MCF 10A (cell line): Measurements from ENCODE around the gene ZBTB7C. TPM values are rescaled to one million over a fixed set of nuclear protein-coding genes. Genes with fewer than 3 reads are reported as not detected.

Experiments
- BruUV-seq: library from RNA; stranded (reverse); fragments of 400-500 nt; replicated peaks from 2 replicates; lab custom pipeline; 2021; lab: Mats Ljungman, UMichigan
- CTCF ChIA-PET: fragments of 300-600 bp; sonication (Branson Sonifier 250); formaldehyde crosslinking; extraction: SDS; loops from one replicate; lab custom pipeline; 2021; ENCODE audit warnings: antibody characterized with exemption, inconsistent platforms; lab: Yijun Ruan, JAX
- POLR2A ChIA-PET: fragments of 300-600, 350-650 bp; sonication (Branson Sonifier 250); formaldehyde crosslinking; extraction: SDS; loops from one replicate; lab custom pipeline; 2020; ENCODE audit warnings: antibody characterized with exemption, inconsistent platforms; lab: Yijun Ruan, JAX
- DNase-seq: peaks from one replicate; pipeline ENCODE4 v3.0.0-alpha.2; 2018; ENCODE audit not compliant: unreplicated experiment
- H3K27ac Mint-ChIP-seq: one replicate; pipeline ENCODE4 v1.8.0; 2022; ENCODE audit warnings: mild to moderate bottlenecking, low read depth, mixed read lengths; ENCODE audit not compliant: unreplicated experiment
- H3K27me3 Mint-ChIP-seq: one replicate; pipeline ENCODE4 v1.8.0; 2022; ENCODE audit warnings: mixed read lengths; ENCODE audit not compliant: insufficient read depth, unreplicated experiment
- H3K36me3 Mint-ChIP-seq: one replicate; pipeline ENCODE4 v1.8.0; 2022; ENCODE audit warnings: mild to moderate bottlenecking, moderate library complexity, mixed read lengths; ENCODE audit not compliant: insufficient read depth, unreplicated experiment
- H3K4me1 Mint-ChIP-seq: one replicate; pipeline ENCODE4 v1.8.0; 2022; ENCODE audit warnings: mixed read lengths; ENCODE audit not compliant: insufficient read depth, unreplicated experiment
- H3K4me3 Mint-ChIP-seq: one replicate; pipeline ENCODE4 v1.8.0; 2022; ENCODE audit warnings: mild to moderate bottlenecking, moderate library complexity, mixed read lengths; ENCODE audit not compliant: unreplicated experiment
- H3K9me3 Mint-ChIP-seq: one replicate; pipeline ENCODE4 v1.8.0; 2022; ENCODE audit warnings: mixed read lengths; ENCODE audit not compliant: unreplicated experiment
- intact Hi-C: fragments of 100-400 bp; cut with micrococcal nuclease; formaldehyde crosslinking; loops from 2 replicates; pipeline ENCODE4 v1.14.1; 2022
- total RNA-seq: library from RNA; stranded (reverse); gene quantifications from 2 replicates; pipeline ENCODE4 v1.2.3, GENCODE V29; 2022
- TF ChIP-seq, protein P1 (sequence below): fragments of 200-600 bp; IDR thresholded peaks from one replicate; pipeline ENCODE4 v1.8.0; 2022; ENCODE audit warnings: antibody characterized with exemption, mild to moderate bottlenecking; ENCODE audit not compliant: unreplicated experiment

Gene ZBTB7C
- total RNA-seq, 1 experiment from 2014 or later = 0.42 TPM

GRCh38 chr18:48119204-48119603 is 290.0 kb downstream of the ZBTB7C start:
- Mint-ChIP-seq H3K36me3 (no peaks in the 10 kb centered on the region), H3K4me1 (no peaks in the 10 kb centered on the region), H3K27ac (no peak overlapping the region), H3K4me3 (no peak overlapping the region), H3K27me3 (no peaks in the 10 kb centered on the region), H3K9me3 (no peaks in the 10 kb centered on the region)
- POLR2A ChIA-PET = interaction anchor here (0.6 to 1.1 kb wide), 2 partner anchors 85 to 88 kb away, joined by 3 read pairs; no protein-coding TSS in a partner anchor
- TF ChIP-seq, protein P1, sequence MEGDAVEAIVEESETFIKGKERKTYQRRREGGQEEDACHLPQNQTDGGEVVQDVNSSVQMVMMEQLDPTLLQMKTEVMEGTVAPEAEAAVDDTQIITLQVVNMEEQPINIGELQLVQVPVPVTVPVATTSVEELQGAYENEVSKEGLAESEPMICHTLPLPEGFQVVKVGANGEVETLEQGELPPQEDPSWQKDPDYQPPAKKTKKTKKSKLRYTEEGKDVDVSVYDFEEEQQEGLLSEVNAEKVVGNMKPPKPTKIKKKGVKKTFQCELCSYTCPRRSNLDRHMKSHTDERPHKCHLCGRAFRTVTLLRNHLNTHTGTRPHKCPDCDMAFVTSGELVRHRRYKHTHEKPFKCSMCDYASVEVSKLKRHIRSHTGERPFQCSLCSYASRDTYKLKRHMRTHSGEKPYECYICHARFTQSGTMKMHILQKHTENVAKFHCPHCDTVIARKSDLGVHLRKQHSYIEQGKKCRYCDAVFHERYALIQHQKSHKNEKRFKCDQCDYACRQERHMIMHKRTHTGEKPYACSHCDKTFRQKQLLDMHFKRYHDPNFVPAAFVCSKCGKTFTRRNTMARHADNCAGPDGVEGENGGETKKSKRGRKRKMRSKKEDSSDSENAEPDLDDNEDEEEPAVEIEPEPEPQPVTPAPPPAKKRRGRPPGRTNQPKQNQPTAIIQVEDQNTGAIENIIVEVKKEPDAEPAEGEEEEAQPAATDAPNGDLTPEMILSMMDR = no peak
- intact Hi-C loops = no loop called here
- BruUV-seq = no TSS peak
- CTCF ChIA-PET = interaction anchor here (0.6 kb wide), 1 partner anchor 64 kb away, joined by 5 read pairs; no protein-coding TSS in a partner anchor
- no peak for DNase-seq

DNA sequence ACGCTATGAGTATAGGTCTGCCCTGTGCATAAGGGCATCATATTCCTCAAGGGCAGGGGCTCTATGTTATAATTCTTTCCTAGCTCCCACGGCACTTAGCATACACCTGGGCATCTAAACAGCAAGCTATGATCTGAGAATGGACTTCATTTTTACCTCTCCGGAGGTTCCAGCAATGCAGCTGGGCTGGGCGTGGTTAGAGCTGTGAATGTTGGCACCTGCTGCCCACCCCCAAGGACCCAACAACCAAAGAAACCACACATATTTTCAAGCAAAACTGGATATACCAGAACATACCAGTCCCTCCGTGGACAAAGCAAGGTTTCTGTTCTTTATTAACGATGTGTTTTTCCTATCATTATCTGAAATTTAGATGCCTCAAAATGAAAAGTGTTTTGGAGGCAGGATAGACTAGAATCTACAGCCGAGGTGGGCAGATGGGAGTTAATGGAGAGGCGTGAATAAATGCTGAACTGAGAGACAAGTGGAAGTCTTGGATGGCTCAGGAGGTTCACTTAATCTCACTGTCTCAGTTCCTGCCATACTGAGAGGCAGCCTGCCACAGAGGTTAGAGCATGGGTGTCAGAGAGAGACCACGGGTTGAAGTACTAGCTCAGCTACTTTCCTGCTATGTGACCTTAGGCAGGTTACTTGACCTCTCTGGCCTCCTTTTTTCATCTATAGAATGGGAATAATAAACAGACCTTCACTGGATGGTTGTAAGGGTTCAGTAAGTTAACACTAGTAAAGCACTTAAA is 292.1 kb downstream of the ZBTB7C start:
- peaks cover 5% of the 10 kb centered on the region for H3K4me1 Mint-ChIP-seq
- H3K9me3 Mint-ChIP-seq = no peaks in the 10 kb centered on the region
- intact Hi-C loops = no loop called here
- no peaks in the 10 kb centered on the region for H3K27me3 Mint-ChIP-seq
- CTCF ChIA-PET = interaction anchor here (1.6 kb wide), 1 partner anchor 87 kb away, joined by 6 read pairs; no protein-coding TSS in a partner anchor
- no peak for DNase-seq
- TF ChIP-seq, protein P1 = no peak
- no TSS peak for BruUV-seq
- no peak overlapping the region for H3K4me3 Mint-ChIP-seq
- no peaks in the 10 kb centered on the region for H3K36me3 Mint-ChIP-seq
- POLR2A ChIA-PET = no interaction called here
- no peak overlapping the region for H3K27ac Mint-ChIP-seq

- no peak overlapping the region for H3K27ac Mint-ChIP-seq
- DNase-seq = no peak
- peaks cover 5% of the 10 kb centered on the region for H3K4me1 Mint-ChIP-seq
- intact Hi-C loops = no loop called here
- no TSS peak for BruUV-seq
- no peak overlapping the region for H3K4me3 Mint-ChIP-seq
- no peaks in the 10 kb centered on the region for H3K27me3 Mint-ChIP-seq
- H3K9me3 Mint-ChIP-seq = no peaks in the 10 kb centered on the region
- CTCF ChIA-PET = interaction anchor here (0.5 to 0.7 kb wide), 3 partner anchors 8 to 364 kb away, joined by 3 to 4 read pairs (median 3); no protein-coding TSS in a partner anchor
- POLR2A ChIA-PET = no interaction called here
- no peaks in the 10 kb centered on the region for H3K36me3 Mint-ChIP-seq
- TF ChIP-seq, protein P1 = no peak
Observed at GRCh38 chr18:48116017-48116416, 293.2 kb downstream of the ZBTB7C start.

- TF ChIP-seq, protein P1 = no peak
- H3K27ac Mint-ChIP-seq = no peak overlapping the region
- no peaks in the 10 kb centered on the region for H3K27me3 Mint-ChIP-seq
- no peak for DNase-seq
- intact Hi-C loops = no loop called here
- no peak overlapping the region for H3K4me3 Mint-ChIP-seq
- H3K4me1 Mint-ChIP-seq = peaks cover 5% of the 10 kb centered on the region
- POLR2A ChIA-PET = no interaction called here
- CTCF ChIA-PET = no interaction called here
- H3K36me3 Mint-ChIP-seq = no peaks in the 10 kb centered on the region
- no TSS peak for BruUV-seq
- no peaks in the 10 kb centered on the region for H3K9me3 Mint-ChIP-seq
Observed at GRCh38 chr18:48113691-48114090, 295.5 kb downstream of the ZBTB7C start.
